Colonic mucosa (tissue), 4 donors: ENCODE measurements around the gene OAT. TPM values are rescaled to one million over a fixed set of nuclear protein-coding genes. Genes with fewer than 3 reads are reported as not detected.
A peak's percentile ranks its signal among the peaks of the same experiment; 100 is the strongest.

ENCODE experiments used
- DNase-seq: peaks from one replicate; pipeline ENCODE4 v3.0.0-alpha.2; 2020
- H3K27ac ChIP-seq: fragments of 200-600 bp; one replicate; pipeline ENCODE4 v1.8.0; 2021
- H3K27me3 ChIP-seq: fragments of 200-600 bp; one replicate; pipeline ENCODE4 v1.8.0; 2021
- H3K36me3 ChIP-seq: fragments of 200-600 bp; one replicate; pipeline ENCODE4 v1.8.0; 2021
- H3K4me1 ChIP-seq: fragments of 200-600 bp; one replicate; pipeline ENCODE4 v1.8.0; 2021; ENCODE audit warnings: mild to moderate bottlenecking
- H3K4me3 ChIP-seq: fragments of 200-600 bp; one replicate; pipeline ENCODE4 v1.8.0; 2021
- H3K9ac ChIP-seq, 2 donors: one replicate each; pipeline ENCODE4 v1.7.0; 2013; ENCODE audit warnings: control low read depth in 2 of 2, low read depth in 2 of 2, low read length in 2 of 2
- H3K9me3 ChIP-seq: fragments of 200-600 bp; one replicate; pipeline ENCODE4 v1.8.0; 2021
- intact Hi-C: fragments of 100-400 bp; cut with DNase I; formaldehyde crosslinking; loops from one replicate; pipeline ENCODE4 v1.14.1; 2022
- total RNA-seq, 2 donors: library from RNA; stranded (reverse); fragmentation: NEBNext Ultra II Directional in 1 of 2; extraction: Animal tissue kit (Norgen Biotek cat#: 25700) in 1 of 2; gene quantifications; one replicate each; pipeline ENCODE4 v1.2.1, GENCODE V29; 2021
- TF ChIP-seq, protein P1 (sequence below): fragments of 200-600 bp; IDR thresholded peaks from one replicate; pipeline ENCODE4 v1.8.0; 2022; ENCODE audit warnings: antibody characterized with exemption, mild to moderate bottlenecking
- donor health status: healthy.
- donor health status: DM: no; HTN: no; CAD: no.
- donor health status: DM: no; HTN: no; CAD: no.

Gene OAT
- total RNA-seq, 2 donors from 2014 or later: 65.0 to 113 TPM

DNA sequence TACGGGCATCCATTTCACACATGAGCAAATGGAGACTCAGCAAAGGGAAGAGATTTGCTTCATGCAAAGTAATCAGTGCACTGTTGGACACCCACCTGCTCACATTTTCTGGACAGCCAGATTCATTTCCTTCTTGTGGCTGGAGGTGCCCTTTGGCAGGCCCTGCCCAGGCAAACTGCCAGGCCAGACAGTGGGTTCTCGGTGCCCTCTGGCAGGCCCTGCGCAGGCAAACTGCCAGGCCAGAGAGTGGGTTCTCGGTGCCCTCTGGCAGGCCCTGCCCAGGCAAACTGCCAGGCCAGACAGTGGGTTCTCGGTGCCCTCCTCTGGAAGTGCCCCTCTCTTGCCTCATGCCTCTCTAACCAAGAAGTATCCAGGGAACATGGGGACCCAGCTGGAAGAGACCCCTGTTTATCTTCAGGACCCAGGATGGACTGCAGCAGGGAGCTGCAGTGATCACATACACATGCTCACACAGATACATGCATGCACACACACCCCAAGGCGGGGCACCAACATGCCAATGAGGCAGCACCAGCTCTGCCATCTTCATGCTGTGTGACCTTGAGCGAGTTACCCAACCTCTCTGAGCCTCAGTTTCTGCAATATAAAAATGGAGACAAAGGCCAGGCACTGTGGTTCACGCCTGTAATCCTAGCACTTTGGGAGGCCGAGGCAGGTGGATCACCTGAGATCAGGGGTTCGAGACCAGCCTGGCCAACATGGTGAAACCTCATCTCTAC, 67.1 kb downstream of the OAT start:
- intact Hi-C loops: no loop called here
- H3K9ac ChIP-seq: no peak overlapping the region
- no peak for DNase-seq

DNA sequence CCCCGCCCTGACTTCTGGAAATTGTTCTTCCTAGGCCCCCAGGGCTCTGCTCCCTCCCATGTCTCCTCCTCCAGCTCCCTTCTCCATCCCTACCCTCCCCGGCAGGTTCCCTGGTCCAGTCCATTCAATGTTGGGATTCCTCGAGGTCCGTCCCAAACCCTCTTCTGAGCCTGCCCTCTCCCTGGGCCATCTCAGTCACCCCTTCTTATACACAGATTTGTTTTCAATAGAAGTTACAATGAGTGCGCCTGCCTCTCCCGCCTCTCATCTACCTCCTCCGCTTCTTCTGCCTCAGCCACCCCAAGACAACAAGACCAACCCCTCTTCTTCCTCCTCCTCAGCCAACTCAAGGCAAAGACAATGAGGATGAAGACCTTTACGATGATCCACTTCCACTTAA, 67.9 kb downstream of the OAT start:
- intact Hi-C loops: no loop called here
- TF ChIP-seq, protein P1, sequence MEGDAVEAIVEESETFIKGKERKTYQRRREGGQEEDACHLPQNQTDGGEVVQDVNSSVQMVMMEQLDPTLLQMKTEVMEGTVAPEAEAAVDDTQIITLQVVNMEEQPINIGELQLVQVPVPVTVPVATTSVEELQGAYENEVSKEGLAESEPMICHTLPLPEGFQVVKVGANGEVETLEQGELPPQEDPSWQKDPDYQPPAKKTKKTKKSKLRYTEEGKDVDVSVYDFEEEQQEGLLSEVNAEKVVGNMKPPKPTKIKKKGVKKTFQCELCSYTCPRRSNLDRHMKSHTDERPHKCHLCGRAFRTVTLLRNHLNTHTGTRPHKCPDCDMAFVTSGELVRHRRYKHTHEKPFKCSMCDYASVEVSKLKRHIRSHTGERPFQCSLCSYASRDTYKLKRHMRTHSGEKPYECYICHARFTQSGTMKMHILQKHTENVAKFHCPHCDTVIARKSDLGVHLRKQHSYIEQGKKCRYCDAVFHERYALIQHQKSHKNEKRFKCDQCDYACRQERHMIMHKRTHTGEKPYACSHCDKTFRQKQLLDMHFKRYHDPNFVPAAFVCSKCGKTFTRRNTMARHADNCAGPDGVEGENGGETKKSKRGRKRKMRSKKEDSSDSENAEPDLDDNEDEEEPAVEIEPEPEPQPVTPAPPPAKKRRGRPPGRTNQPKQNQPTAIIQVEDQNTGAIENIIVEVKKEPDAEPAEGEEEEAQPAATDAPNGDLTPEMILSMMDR: no peak
- no peaks in the 10 kb centered on the region for H3K4me1 ChIP-seq
- H3K27me3 ChIP-seq: no peaks in the 10 kb centered on the region
- H3K9ac ChIP-seq: no peak overlapping the region
- no peaks in the 10 kb centered on the region for H3K36me3 ChIP-seq
- H3K27ac ChIP-seq: no peak overlapping the region
- DNase-seq: no peak
- H3K4me3 ChIP-seq: no peak overlapping the region
- no peaks in the 10 kb centered on the region for H3K9me3 ChIP-seq

More for the DNA sequence above, 67.1 kb downstream of the OAT start:
- TF ChIP-seq, protein P1: no peak
- Histone ChIP-seq H3K27me3 (no peaks in the 10 kb centered on the region), H3K4me1 (no peaks in the 10 kb centered on the region), H3K4me3 (no peak overlapping the region), H3K9me3 (no peaks in the 10 kb centered on the region), H3K36me3 (no peaks in the 10 kb centered on the region), H3K27ac (no peak overlapping the region)

DNA sequence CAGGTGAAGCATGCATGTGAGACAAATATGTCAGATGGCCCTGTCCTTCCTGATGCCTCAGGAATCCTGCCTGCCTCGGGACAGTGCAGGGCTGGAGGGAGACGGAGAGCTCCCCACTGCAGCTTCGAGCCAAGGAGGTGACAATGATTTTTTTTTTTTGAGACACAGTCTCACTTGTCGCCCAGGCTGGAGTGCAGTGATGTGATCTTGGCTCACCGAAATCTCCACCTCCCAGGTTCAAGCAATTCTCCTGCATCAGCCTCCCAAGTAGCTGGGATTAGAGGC, 68.8 kb downstream of the OAT start:
- no peaks in the 10 kb centered on the region for H3K36me3 ChIP-seq
- intact Hi-C loops: no loop called here
- TF ChIP-seq, protein P1: no peak

DNA sequence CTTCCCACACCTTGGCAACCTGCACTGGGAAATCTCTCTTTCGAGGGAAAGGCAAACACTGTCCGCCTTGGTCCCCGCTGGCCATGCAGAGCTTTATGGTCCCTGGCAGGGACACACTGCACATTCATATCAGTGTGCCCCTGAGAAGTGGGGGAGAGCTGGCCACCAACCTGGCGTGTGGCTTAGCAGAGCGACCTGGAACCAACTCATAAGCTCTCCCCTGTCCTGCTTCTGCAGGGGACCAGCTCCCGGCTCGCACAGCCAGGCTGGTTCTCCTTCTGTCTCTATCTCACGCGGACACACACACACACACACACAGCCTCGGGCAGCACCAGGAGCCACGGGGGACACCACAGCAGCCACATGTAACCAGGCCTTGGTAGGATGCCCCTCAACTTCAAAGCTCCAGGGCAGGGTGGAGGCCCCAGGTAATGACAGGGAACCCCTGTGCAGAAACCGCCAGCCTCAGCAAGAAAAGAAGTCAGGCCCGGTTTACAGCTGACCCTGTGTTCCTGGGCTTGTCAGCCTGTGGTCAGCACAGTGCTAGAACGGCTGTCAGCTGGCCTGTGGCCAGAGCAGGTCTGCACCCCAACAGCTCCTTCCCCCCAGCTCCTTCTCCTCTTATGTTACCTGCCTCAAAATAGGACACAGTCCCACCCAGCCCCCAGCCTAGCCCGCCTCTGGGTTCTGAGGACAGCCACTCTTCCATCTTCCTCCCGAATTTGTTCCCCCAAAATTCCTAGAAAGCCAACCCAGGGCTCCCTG, 69.3 kb downstream of the OAT start:
- H3K4me3 ChIP-seq: no peak overlapping the region
- TF ChIP-seq, protein P1: no peak
- no peak overlapping the region for H3K27ac ChIP-seq
- no peaks in the 10 kb centered on the region for H3K36me3 ChIP-seq
- H3K4me1 ChIP-seq: no peaks in the 10 kb centered on the region
- no peak for DNase-seq
- intact Hi-C loops: no loop called here
- H3K9ac ChIP-seq: peak overlapping the region in 1 of 2 donors; percentile 24
- no peaks in the 10 kb centered on the region for H3K27me3 ChIP-seq
- no peaks in the 10 kb centered on the region for H3K9me3 ChIP-seq

More for the DNA sequence above, 68.8 kb downstream of the OAT start:
- no peaks in the 10 kb centered on the region for H3K9me3 ChIP-seq
- no peak for DNase-seq
- H3K9ac ChIP-seq: no peak overlapping the region
- H3K4me1 ChIP-seq: no peaks in the 10 kb centered on the region
- H3K27me3 ChIP-seq: no peaks in the 10 kb centered on the region
- no peak overlapping the region for H3K27ac ChIP-seq
- no peak overlapping the region for H3K4me3 ChIP-seq

DNA sequence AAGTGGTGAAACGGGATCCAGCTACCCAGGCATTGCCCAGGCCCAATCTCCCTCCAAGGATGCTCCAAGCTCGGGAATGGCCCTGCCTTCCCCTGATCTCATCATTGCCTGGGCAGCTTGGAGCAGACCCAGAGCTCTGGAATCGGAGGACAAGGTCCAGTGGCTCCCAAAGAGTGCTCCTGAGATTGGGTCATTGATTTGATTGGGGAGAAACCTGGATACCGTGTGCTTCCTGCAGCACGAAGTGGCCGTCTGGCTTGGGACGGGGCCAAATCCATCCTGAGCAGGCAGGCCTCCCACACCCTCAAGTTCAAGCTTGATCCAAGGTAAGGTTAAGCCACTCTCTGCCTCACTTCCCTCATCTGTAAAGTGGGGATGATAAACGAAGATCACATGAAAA, 69.9 kb downstream of the OAT start:
- no peaks in the 10 kb centered on the region for H3K9me3 ChIP-seq
- intact Hi-C loops: no loop called here
- no peak overlapping the region for H3K9ac ChIP-seq
- TF ChIP-seq, protein P1: no peak
- DNase-seq: no peak
- no peaks in the 10 kb centered on the region for H3K36me3 ChIP-seq
- H3K4me3 ChIP-seq: no peak overlapping the region
- H3K27me3 ChIP-seq: no peaks in the 10 kb centered on the region
- H3K27ac ChIP-seq: no peak overlapping the region
- H3K4me1 ChIP-seq: no peaks in the 10 kb centered on the region
